Activated T-cell treated with anti-CD3 and anti-CD28 coated beads, Interleukin-2, amount 50 U/mL, for 4 hours (primary cell): ENCODE measurements around the gene RGL3. TPM values are rescaled to one million over a fixed set of nuclear protein-coding genes. Genes with fewer than 3 reads are reported as not detected.
"Not testable (repeated sequence)": the region's sequence is repeated elsewhere in the genome, so short reads cannot be mapped to it uniquely, and the experiment has no call there.

Source experiments
- ATAC-seq, 2 donors: fragments of 200-7000 bp; cut with Tn5 transposase; one replicate each; pipeline ENCODE4 v1.10.0; 2021
- DNase-seq: peaks from one replicate; pipeline ENCODE4 v3.0.0-alpha.2; 2020
- H3K27me3 Mint-ChIP-seq: one replicate; pipeline ENCODE4 v1.8.0; 2021; ENCODE audit warnings: low read depth, mixed read lengths
- H3K36me3 Mint-ChIP-seq: one replicate; pipeline ENCODE4 v1.8.0; 2022; ENCODE audit warnings: mixed read lengths; ENCODE audit not compliant: insufficient read depth
- H3K4me1 Mint-ChIP-seq: one replicate; pipeline ENCODE4 v1.8.0; 2021; ENCODE audit warnings: low read depth, mixed read lengths
- H3K4me3 Mint-ChIP-seq: one replicate; pipeline ENCODE4 v1.8.0; 2021; ENCODE audit warnings: mild to moderate bottlenecking, moderate library complexity, mixed read lengths
- H3K9me3 Mint-ChIP-seq: one replicate; pipeline ENCODE4 v1.8.0; 2021; ENCODE audit warnings: mixed read lengths
- total RNA-seq, 3 donors: library from RNA; stranded (reverse); gene quantifications; one replicate each; pipeline ENCODE4 v1.2.1, GENCODE V29; 2021

Gene RGL3
- total RNA-seq, result under 1 TPM in 2 of 3 donors, not detected in 1; 0.29 to 0.51 TPM

DNA sequence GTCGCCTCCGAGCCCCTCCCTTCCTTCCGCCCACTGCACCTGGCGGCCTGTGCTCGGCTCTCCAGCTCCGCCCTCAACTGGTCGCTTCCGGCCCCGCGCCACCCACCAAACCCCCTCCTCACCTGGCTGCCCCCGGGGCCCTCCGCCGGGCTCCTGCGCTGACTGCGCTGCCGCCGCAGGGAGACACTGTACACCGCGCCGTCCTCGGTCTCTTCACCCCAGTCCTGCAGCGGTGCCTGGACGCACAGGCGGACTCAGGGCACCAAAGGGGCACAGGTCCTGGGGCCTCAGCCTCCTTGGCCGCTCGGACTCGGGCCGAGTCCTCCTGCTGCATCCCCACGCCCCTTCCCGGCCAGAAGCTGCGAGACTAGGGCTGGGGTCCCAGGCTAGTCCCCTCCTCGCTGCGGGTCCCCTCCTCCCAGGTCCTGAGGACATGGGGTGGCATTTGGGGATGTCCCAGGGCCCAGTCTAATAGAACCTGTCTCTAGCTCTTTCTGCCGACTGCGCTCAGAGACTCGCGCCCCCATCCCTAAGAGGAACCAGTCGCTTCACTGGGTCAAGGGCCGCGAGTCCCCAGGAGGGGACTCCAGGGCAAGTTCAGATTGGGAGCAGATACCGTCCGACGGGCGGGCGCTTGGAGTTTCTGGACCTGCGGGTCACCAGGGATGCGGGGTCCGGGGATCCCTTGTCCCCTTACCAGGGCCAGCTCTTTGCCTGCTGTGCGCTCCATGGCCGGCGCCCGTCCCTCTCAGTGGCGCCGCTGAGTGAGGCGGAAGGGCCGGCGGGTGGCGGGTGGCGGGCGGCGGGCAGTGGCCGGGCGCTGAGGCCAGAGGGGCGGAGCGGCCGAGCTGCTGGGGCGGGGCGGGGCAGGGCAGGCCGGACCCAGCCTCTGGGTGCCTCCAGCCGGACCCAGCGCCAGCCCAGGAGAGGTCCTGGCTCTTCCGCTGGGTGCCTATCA, at the start of gene RGL3:
RGL3 (minus strand) TSS at position 766 of the 958 bp plus-strand sequence; CDS start at position 730, 36 bp downstream.
- H3K9me3 Mint-ChIP-seq, result no peaks in the 10 kb centered on the region
- DNase-seq, result no peak
- no peak for ATAC-seq
- H3K27me3 Mint-ChIP-seq, result peaks cover 61% of the 10 kb centered on the region
- H3K4me3 Mint-ChIP-seq, result peak within 1 kb of the TSS; percentile 33
- H3K36me3 Mint-ChIP-seq, result no peaks in the 10 kb centered on the region
- peaks cover 43% of the 10 kb centered on the region for H3K4me1 Mint-ChIP-seq

GRCh38 chr19:11468266-11468845, 49.2 kb upstream of the RGL3 start:
- H3K4me3 Mint-ChIP-seq, H3K9me3 Mint-ChIP-seq, DNase-seq, H3K36me3 Mint-ChIP-seq, H3K4me1 Mint-ChIP-seq, ATAC-seq, H3K27me3 Mint-ChIP-seq: not testable (repeated sequence)

DNA sequence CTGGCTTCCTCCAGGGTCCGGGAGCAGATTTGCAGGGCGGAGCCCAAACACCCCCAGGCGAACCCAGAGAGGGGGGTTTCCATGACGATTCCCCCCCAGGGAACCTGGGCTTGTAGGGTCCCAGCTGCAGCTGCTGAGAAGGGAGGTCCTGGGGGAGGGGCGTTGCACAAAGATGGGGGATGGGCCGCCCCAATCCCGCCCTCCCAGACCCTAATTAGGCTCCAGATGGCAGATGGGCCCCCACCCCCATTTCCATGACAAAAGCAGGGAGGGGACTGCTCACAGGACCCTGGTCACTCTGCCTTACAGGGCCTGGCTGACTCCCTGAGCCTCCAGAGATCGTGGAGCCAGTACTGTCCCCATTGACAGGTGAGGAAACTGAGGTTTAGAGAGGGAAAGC, 46.5 kb upstream of the RGL3 start:
- H3K27me3 Mint-ChIP-seq, result no peaks in the 10 kb centered on the region
- no peaks in the 10 kb centered on the region for H3K36me3 Mint-ChIP-seq
- no peak overlapping the region for H3K4me3 Mint-ChIP-seq
- no peak for DNase-seq
- H3K4me1 Mint-ChIP-seq, result no peaks in the 10 kb centered on the region
- ATAC-seq, result no peak
- no peaks in the 10 kb centered on the region for H3K9me3 Mint-ChIP-seq

GRCh38 chr19:11464333-11465265, 45.5 kb upstream of the RGL3 start:
- no peaks in the 10 kb centered on the region for H3K4me1 Mint-ChIP-seq
- peaks cover 4% of the 10 kb centered on the region for H3K27me3 Mint-ChIP-seq
- no peak overlapping the region for H3K4me3 Mint-ChIP-seq
- H3K9me3 Mint-ChIP-seq, result no peaks in the 10 kb centered on the region
- ATAC-seq (no peak), DNase-seq (no peak)
- no peaks in the 10 kb centered on the region for H3K36me3 Mint-ChIP-seq

- ATAC-seq (peak in 1 of 2 donors; percentile 34), DNase-seq (no peak)
- H3K4me3 Mint-ChIP-seq, result no peak overlapping the region
- no peaks in the 10 kb centered on the region for H3K9me3 Mint-ChIP-seq
- no peaks in the 10 kb centered on the region for H3K36me3 Mint-ChIP-seq
- H3K4me1 Mint-ChIP-seq, result no peaks in the 10 kb centered on the region
- peaks cover 4% of the 10 kb centered on the region for H3K27me3 Mint-ChIP-seq
Measured at GRCh38 chr19:11463391-11463790, 44.3 kb upstream of the RGL3 start.

GRCh38 chr19:11461453-11461852, 42.3 kb upstream of the RGL3 start:
- DNase-seq, result no peak
- H3K4me3 Mint-ChIP-seq, result no peak overlapping the region
- no peaks in the 10 kb centered on the region for H3K36me3 Mint-ChIP-seq
- H3K27me3 Mint-ChIP-seq, result peaks cover 4% of the 10 kb centered on the region
- H3K9me3 Mint-ChIP-seq, result no peaks in the 10 kb centered on the region
- no peak for ATAC-seq
- no peaks in the 10 kb centered on the region for H3K4me1 Mint-ChIP-seq

- Mint-ChIP-seq H3K36me3 (no peaks in the 10 kb centered on the region), H3K27me3 (peaks cover 4% of the 10 kb centered on the region), H3K9me3 (no peaks in the 10 kb centered on the region), H3K4me3 (no peak overlapping the region), H3K4me1 (no peaks in the 10 kb centered on the region)
- DNase-seq, result no peak
- peak in 1 of 2 donors; percentile 40 for ATAC-seq
Measured at GRCh38 chr19:11460207-11460606, 41.1 kb upstream of the RGL3 start.

DNA sequence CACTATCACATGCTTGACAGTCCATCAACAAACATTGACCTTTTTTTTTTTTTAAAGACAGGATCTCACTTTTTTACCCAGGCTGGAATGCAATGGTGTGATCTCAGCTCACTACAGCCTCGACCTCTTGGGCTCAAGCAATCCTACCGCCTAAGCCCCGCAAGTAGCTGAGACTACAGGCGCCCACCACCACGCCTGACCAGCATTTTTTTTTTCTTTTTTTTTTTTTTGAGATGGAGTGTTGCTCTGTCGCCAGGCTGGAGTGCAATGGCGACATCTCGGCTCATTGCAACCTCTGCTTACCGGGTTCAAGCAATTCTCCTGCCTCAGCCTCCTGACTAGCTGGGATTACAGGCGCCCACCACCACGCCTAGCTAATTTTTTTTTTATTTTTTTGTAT, 39.8 kb upstream of the RGL3 start:
- not testable (repeated sequence) for ATAC-seq, H3K9me3 Mint-ChIP-seq, H3K27me3 Mint-ChIP-seq, H3K36me3 Mint-ChIP-seq, DNase-seq, H3K4me3 Mint-ChIP-seq, H3K4me1 Mint-ChIP-seq

- no peak overlapping the region for H3K4me3 Mint-ChIP-seq
- H3K27me3 Mint-ChIP-seq, result peaks cover 4% of the 10 kb centered on the region
- H3K4me1 Mint-ChIP-seq, result no peaks in the 10 kb centered on the region
- no peaks in the 10 kb centered on the region for H3K9me3 Mint-ChIP-seq
- ATAC-seq, result no peak
- no peak for DNase-seq
- H3K36me3 Mint-ChIP-seq, result no peaks in the 10 kb centered on the region
Measured at GRCh38 chr19:11458236-11458900, 39.3 kb upstream of the RGL3 start.

GRCh38 chr19:11457831-11458230, 38.7 kb upstream of the RGL3 start:
- H3K9me3 Mint-ChIP-seq, result no peaks in the 10 kb centered on the region
- no peak overlapping the region for H3K4me3 Mint-ChIP-seq
- H3K36me3 Mint-ChIP-seq, result no peaks in the 10 kb centered on the region
- no peak for ATAC-seq
- no peaks in the 10 kb centered on the region for H3K4me1 Mint-ChIP-seq
- DNase-seq, result no peak
- H3K27me3 Mint-ChIP-seq, result peaks cover 4% of the 10 kb centered on the region

DNA sequence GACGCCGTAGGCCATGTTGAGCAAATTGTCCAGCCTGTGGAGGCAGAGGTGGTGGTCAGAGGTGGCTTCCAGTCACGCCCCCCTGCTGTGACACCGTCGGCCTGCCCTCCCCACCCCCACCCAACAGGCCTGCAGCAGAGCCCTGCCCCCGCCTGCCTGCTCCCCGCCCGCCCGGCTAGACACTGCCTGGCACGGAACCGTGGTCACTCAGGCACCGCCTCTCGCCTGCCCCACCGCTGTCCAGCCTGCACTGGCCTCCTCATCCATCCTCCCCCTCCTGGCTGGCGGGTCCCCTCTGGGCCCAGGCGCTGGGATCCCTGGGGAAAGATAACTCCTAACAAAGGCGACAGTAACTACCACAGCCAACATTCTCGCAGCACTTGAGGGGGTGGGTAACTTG, 38.0 kb upstream of the RGL3 start:
- H3K27me3 Mint-ChIP-seq, result peaks cover 4% of the 10 kb centered on the region
- no peaks in the 10 kb centered on the region for H3K4me1 Mint-ChIP-seq
- ATAC-seq, result no peak

DNA sequence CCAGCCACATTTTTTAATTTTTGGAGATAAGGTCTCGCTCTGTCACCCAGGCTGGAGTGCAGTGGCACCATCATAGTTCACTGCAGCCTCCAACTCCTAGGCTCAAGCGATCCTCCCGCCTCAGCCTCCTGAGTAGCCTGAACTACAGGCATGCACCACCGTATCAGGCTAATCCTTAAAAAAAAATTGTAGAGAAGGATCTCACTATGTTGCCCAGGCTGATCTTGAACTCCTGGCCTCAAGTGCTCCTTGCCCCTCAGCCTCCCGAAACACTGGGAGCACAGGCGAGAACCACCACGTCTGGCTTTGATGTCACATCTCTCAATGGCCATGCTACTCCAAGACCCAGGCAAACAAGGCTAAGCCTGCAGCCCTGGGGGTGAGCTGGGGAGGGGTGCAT, 37.5 kb upstream of the RGL3 start:
- H3K4me1 Mint-ChIP-seq, result no peaks in the 10 kb centered on the region
- DNase-seq (no peak), ATAC-seq (no peak)
- H3K4me3 Mint-ChIP-seq, result no peak overlapping the region
- H3K9me3 Mint-ChIP-seq, result no peaks in the 10 kb centered on the region
- no peaks in the 10 kb centered on the region for H3K36me3 Mint-ChIP-seq
- peaks cover 4% of the 10 kb centered on the region for H3K27me3 Mint-ChIP-seq

More for the DNA sequence above, 38.0 kb upstream of the RGL3 start:
- H3K9me3 Mint-ChIP-seq, result no peaks in the 10 kb centered on the region
- no peak overlapping the region for H3K4me3 Mint-ChIP-seq
- H3K36me3 Mint-ChIP-seq, result no peaks in the 10 kb centered on the region
- no peak for DNase-seq

- not testable (repeated sequence) for ATAC-seq, H3K36me3 Mint-ChIP-seq, DNase-seq, H3K4me3 Mint-ChIP-seq, H3K4me1 Mint-ChIP-seq, H3K9me3 Mint-ChIP-seq, H3K27me3 Mint-ChIP-seq
Measured at GRCh38 chr19:11455233-11455554, 36.1 kb upstream of the RGL3 start.
